GM12878 (cell line): ENCODE measurements around the gene C11orf42. TPM values are rescaled to one million over a fixed set of nuclear protein-coding genes. Genes with fewer than 3 reads are reported as not detected.

ENCODE experiments used
- BCL11A ChIP-seq: IDR thresholded peaks from 2 replicates; pipeline ENCODE4 v1.6.1; 2011; ENCODE audit warnings: low read depth, low read length
- CBX3 ChIP-seq: fragments of 200-600 bp; sonication (generic); IDR thresholded peaks from 2 replicates; pipeline ENCODE4 v1.6.1; 2016; ENCODE audit warnings: low read depth, borderline replicate concordance
- E2F8 ChIP-seq: fragments of 450-650 bp; IDR thresholded peaks from 2 replicates; pipeline ENCODE4 v1.6.1; 2018; ENCODE audit warnings: mild to moderate bottlenecking, low read depth, moderate library complexity; ENCODE audit not compliant: partially characterized antibody
- GABPA ChIP-seq: IDR thresholded peaks from 2 replicates; pipeline ENCODE4 v1.6.1; 2014; ENCODE audit warnings: antibody characterized with exemption, low read depth, mild to moderate bottlenecking, inconsistent platforms
- MEF2B ChIP-seq: fragments of 450-650 bp; IDR thresholded peaks from 2 replicates; pipeline ENCODE4 v1.6.1; 2018; ENCODE audit warnings: mild to moderate bottlenecking, moderate library complexity; ENCODE audit not compliant: partially characterized antibody, poor library complexity, severe bottlenecking
- NBN ChIP-seq: fragments of 450-650 bp; IDR thresholded peaks from 2 replicates; pipeline ENCODE4 v1.6.1; 2016
- NR2F1 ChIP-seq: fragments of 450-650 bp; conservative IDR thresholded peaks from 2 replicates; pipeline ENCODE4 v1.6.1; 2017; ENCODE audit warnings: mild to moderate bottlenecking
- PAX8 ChIP-seq: fragments of 450-650 bp; IDR thresholded peaks from 2 replicates; pipeline ENCODE4 v1.6.1; 2017; ENCODE audit warnings: mild to moderate bottlenecking, moderate library complexity
- TARDBP ChIP-seq: IDR thresholded peaks from 2 replicates; pipeline ENCODE4 v1.6.1; 2016; ENCODE audit warnings: borderline replicate concordance
- ZNF384 ChIP-seq: IDR thresholded peaks from 2 replicates; pipeline ENCODE4 v1.6.1; 2012; ENCODE audit warnings: low read depth, mild to moderate bottlenecking, low read length, improper control_type of control experiment, borderline replicate concordance
- ZZZ3 ChIP-seq: IDR thresholded peaks from 2 replicates; pipeline ENCODE4 v1.6.1; 2011; ENCODE audit warnings: low read depth; ENCODE audit not compliant: control insufficient read depth, insufficient read length
- polyA plus RNA-seq, 11 experiments: library from polyadenylated mRNA; depleted of rRNA in 4 of 11; unstranded in 6 of 11; stranded (reverse) in 5 of 11; fragments of >200 nt; fragmentation: Nextera tagmentation in 4 of 11; fragmentation: Illumina TruSeq in 1 of 11; extraction: Ambion mirVana in 4 of 11; extraction: Trizol in 1 of 11; gene quantifications; 1 replicate in 1 of 11; 2 replicates in 10 of 11; pipeline versions ENCODE4 v1.2.1 to v1.2.3, GENCODE V29; 2011 to 2016; ENCODE audit warnings: inconsistent platforms in 2 of 11, missing spikeins in 2 of 11, low read depth in 1 of 11
- total RNA-seq, 4 experiments: library from RNA; depleted of rRNA in 3 of 4; stranded (reverse); fragments of >200 nt in 3 of 4; fragmentation: Illumina TruSeq in 1 of 4; extraction: Trizol in 1 of 4; gene quantifications; 2 replicates each; pipeline versions ENCODE4 v1.2.1 to v1.2.3, GENCODE V29; 2013 to 2021
- TF ChIP-seq, protein P1 (sequence below): fragments of 450-650 bp; IDR thresholded peaks from 2 replicates; pipeline ENCODE4 v1.6.1; 2017; ENCODE audit warnings: mild to moderate bottlenecking, moderate library complexity
- TF ChIP-seq, protein P2 (sequence below): fragments of 450-650 bp; conservative IDR thresholded peaks from 2 replicates; pipeline ENCODE4 v1.6.1; 2017; ENCODE audit warnings: mild to moderate bottlenecking, moderate library complexity
- TF ChIP-seq, protein P3 (sequence below): fragments of 450-650 bp; IDR thresholded peaks from 2 replicates; pipeline ENCODE4 v1.6.1; 2018; ENCODE audit warnings: borderline replicate concordance, mild to moderate bottlenecking; ENCODE audit not compliant: partially characterized antibody
- TF ChIP-seq, protein P4 (sequence below): IDR thresholded peaks from 2 replicates; pipeline ENCODE4 v1.6.1; 2011; ENCODE audit warnings: borderline replicate concordance, low read depth, mild to moderate bottlenecking, moderate library complexity, mixed read lengths, low read length; ENCODE audit not compliant: insufficient read depth; ENCODE audit errors: extremely low read length

Gene C11orf42
- total and polyA plus RNA-seq, 10 of the 15 experiments (the other 5 are each of a cell fraction or from before 2014, with no cell fraction given), result 0.19 TPM; not detected in 9

DNA sequence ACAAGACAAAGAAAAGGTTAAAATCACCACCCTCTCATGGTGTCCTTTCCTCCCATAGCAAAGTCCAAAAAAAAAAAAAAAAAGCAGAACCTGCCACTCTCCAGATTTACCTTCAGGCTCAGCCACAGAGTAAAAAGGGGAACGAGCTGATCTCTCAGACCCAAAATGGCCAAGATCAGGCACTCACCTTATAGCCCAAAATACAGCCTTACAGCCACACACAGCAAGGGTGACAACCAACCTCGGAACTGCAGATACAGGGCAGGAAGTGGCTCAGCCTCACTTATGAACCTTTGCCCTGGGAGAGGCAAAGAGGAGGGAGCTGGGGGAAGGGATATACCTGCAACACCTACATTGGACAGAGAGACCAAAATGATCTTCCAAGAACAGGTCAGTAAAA lies 24.6 kb downstream of the C11orf42 start (continued):
- TF ChIP-seq E2F8, result no peak
- 0 out of 2 replicates have a peak, but pooled peaks have one; percentile 40 for TF ChIP-seq NR2F1
- TF ChIP-seq MEF2B, result no peak
- peak; percentile 56; the same call in 1 of the 2 replicates for TF ChIP-seq ZNF384
- TF ChIP-seq CBX3, result no peak
- TF ChIP-seq, protein P1, sequence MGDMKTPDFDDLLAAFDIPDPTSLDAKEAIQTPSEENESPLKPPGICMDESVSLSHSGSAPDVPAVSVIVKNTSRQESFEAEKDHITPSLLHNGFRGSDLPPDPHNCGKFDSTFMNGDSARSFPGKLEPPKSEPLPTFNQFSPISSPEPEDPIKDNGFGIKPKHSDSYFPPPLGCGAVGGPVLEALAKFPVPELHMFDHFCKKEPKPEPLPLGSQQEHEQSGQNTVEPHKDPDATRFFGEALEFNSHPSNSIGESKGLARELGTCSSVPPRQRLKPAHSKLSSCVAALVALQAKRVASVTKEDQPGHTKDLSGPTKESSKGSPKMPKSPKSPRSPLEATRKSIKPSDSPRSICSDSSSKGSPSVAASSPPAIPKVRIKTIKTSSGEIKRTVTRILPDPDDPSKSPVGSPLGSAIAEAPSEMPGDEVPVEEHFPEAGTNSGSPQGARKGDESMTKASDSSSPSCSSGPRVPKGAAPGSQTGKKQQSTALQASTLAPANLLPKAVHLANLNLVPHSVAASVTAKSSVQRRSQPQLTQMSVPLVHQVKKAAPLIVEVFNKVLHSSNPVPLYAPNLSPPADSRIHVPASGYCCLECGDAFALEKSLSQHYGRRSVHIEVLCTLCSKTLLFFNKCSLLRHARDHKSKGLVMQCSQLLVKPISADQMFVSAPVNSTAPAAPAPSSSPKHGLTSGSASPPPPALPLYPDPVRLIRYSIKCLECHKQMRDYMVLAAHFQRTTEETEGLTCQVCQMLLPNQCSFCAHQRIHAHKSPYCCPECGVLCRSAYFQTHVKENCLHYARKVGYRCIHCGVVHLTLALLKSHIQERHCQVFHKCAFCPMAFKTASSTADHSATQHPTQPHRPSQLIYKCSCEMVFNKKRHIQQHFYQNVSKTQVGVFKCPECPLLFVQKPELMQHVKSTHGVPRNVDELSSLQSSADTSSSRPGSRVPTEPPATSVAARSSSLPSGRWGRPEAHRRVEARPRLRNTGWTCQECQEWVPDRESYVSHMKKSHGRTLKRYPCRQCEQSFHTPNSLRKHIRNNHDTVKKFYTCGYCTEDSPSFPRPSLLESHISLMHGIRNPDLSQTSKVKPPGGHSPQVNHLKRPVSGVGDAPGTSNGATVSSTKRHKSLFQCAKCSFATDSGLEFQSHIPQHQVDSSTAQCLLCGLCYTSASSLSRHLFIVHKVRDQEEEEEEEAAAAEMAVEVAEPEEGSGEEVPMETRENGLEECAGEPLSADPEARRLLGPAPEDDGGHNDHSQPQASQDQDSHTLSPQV, result no peak
- TF ChIP-seq, protein P2, sequence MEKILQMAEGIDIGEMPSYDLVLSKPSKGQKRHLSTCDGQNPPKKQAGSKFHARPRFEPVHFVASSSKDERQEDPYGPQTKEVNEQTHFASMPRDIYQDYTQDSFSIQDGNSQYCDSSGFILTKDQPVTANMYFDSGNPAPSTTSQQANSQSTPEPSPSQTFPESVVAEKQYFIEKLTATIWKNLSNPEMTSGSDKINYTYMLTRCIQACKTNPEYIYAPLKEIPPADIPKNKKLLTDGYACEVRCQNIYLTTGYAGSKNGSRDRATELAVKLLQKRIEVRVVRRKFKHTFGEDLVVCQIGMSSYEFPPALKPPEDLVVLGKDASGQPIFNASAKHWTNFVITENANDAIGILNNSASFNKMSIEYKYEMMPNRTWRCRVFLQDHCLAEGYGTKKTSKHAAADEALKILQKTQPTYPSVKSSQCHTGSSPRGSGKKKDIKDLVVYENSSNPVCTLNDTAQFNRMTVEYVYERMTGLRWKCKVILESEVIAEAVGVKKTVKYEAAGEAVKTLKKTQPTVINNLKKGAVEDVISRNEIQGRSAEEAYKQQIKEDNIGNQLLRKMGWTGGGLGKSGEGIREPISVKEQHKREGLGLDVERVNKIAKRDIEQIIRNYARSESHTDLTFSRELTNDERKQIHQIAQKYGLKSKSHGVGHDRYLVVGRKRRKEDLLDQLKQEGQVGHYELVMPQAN, result no peak
- no peak for TF ChIP-seq BCL11A
- peak; percentile 38; the same call in 1 of the 2 replicates for TF ChIP-seq NBN
- TF ChIP-seq, protein P3, sequence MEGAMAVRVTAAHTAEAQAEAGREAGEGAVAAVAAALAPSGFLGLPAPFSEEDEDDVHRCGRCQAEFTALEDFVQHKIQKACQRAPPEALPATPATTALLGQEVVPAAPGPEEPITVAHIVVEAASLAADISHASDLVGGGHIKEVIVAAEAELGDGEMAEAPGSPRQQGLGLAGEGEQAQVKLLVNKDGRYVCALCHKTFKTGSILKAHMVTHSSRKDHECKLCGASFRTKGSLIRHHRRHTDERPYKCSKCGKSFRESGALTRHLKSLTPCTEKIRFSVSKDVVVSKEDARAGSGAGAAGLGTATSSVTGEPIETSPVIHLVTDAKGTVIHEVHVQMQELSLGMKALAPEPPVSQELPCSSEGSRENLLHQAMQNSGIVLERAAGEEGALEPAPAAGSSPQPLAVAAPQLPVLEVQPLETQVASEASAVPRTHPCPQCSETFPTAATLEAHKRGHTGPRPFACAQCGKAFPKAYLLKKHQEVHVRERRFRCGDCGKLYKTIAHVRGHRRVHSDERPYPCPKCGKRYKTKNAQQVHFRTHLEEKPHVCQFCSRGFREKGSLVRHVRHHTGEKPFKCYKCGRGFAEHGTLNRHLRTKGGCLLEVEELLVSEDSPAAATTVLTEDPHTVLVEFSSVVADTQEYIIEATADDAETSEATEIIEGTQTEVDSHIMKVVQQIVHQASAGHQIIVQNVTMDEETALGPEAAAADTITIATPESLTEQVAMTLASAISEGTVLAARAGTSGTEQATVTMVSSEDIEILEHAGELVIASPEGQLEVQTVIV, result no peak
- TF ChIP-seq, protein P4, sequence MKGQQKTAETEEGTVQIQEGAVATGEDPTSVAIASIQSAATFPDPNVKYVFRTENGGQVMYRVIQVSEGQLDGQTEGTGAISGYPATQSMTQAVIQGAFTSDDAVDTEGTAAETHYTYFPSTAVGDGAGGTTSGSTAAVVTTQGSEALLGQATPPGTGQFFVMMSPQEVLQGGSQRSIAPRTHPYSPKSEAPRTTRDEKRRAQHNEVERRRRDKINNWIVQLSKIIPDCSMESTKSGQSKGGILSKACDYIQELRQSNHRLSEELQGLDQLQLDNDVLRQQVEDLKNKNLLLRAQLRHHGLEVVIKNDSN, result no peak
- no peak for TF ChIP-seq ZZZ3
- no peak for TF ChIP-seq GABPA
- no peak for TF ChIP-seq TARDBP
- TF ChIP-seq PAX8, result no peak
